Activated CD4-positive, alpha-beta T cell treated with anti-CD3 and anti-CD28 coated beads for 36 hours (primary cell): ENCODE results near the gene CDAN1. TPM values are rescaled to one million over a fixed set of nuclear protein-coding genes. Genes with fewer than 3 reads are reported as not detected.

Experiments
- ATAC-seq: fragments of 200-7000 bp; cut with Tn5 transposase; one replicate; pipeline ENCODE4 v1.10.0; 2021; ENCODE audit warnings: mild to moderate bottlenecking, moderate library complexity
- CTCF ChIA-PET: fragments of 350-600 bp; sonication (Branson Sonifier 250); formaldehyde crosslinking; loops from one replicate; lab custom pipeline; 2021; ENCODE audit warnings: antibody characterized with exemption; lab: Charles Lee
- POLR2A ChIA-PET: fragments of 350-600 bp; sonication (Branson Sonifier 250); formaldehyde crosslinking; loops from one replicate; lab custom pipeline; 2021; ENCODE audit warnings: antibody characterized with exemption, inconsistent platforms; lab: Charles Lee
- DNase-seq: peaks from one replicate; pipeline ENCODE4 v3.0.0-alpha.2; 2020
- H3K27ac Mint-ChIP-seq: one replicate; pipeline ENCODE4 v1.8.0; 2021; ENCODE audit warnings: mixed read lengths
- H3K27me3 Mint-ChIP-seq: one replicate; pipeline ENCODE4 v1.8.0; 2021; ENCODE audit warnings: mixed read lengths
- H3K36me3 Mint-ChIP-seq: one replicate; pipeline ENCODE4 v1.8.0; 2021; ENCODE audit warnings: low read depth, mixed read lengths
- H3K4me1 Mint-ChIP-seq: one replicate; pipeline ENCODE4 v1.8.0; 2021; ENCODE audit warnings: mixed read lengths
- H3K4me3 Mint-ChIP-seq: one replicate; pipeline ENCODE4 v1.8.0; 2021; ENCODE audit warnings: mild to moderate bottlenecking, moderate library complexity, mixed read lengths
- H3K9me3 Mint-ChIP-seq: one replicate; pipeline ENCODE4 v1.8.0; 2021; ENCODE audit warnings: low read depth, mixed read lengths
- intact Hi-C, 2 experiments: fragments of 100-400 bp; cut with DNase I in 1 of 2; cut with micrococcal nuclease in 1 of 2; formaldehyde crosslinking; loops; one replicate each; pipeline versions ENCODE4 v1.14.2 to v1.15.1; 2022 to 2024; cut with DNase I, micrococcal nuclease
- total RNA-seq, 2 experiments: library from RNA; stranded (reverse); gene quantifications; one replicate each; pipeline ENCODE4 v1.2.3, GENCODE V29; 2021

The CDAN1 gene
- total RNA-seq, 2 experiments from 2014 or later = 12.9 to 16.6 TPM

- Mint-ChIP-seq H3K27ac (no peak overlapping the region), H3K4me3 (no peak overlapping the region), H3K9me3 (no peaks in the 10 kb centered on the region), H3K36me3 (peaks cover 2% of the 10 kb centered on the region), H3K27me3 (no peaks in the 10 kb centered on the region), H3K4me1 (peaks cover 5% of the 10 kb centered on the region)
- DNase-seq = no peak
- ChIA-PET POLR2A (no interaction called here), CTCF (interaction anchor here (0.7 kb wide), 1 partner anchor 232 kb away, joined by 3 read pairs; no protein-coding TSS in a partner anchor)
- intact Hi-C loops = no loop called here
- no peak for ATAC-seq
Measured at GRCh38 chr15:42707873-42708544, 28.9 kb downstream of the CDAN1 start.

GRCh38 chr15:42707068-42707467 is 29.9 kb downstream of the CDAN1 start:
- Mint-ChIP-seq H3K4me1 (peaks cover 5% of the 10 kb centered on the region), H3K27me3 (no peaks in the 10 kb centered on the region)

GRCh38 chr15:42705336-42705735 is 31.6 kb downstream of the CDAN1 start:
- Mint-ChIP-seq H3K36me3 (peaks cover 7% of the 10 kb centered on the region), H3K27me3 (no peaks in the 10 kb centered on the region), H3K4me1 (peaks cover 5% of the 10 kb centered on the region), H3K9me3 (no peaks in the 10 kb centered on the region), H3K27ac (no peak overlapping the region), H3K4me3 (no peak overlapping the region)
- CTCF ChIA-PET = interaction anchor here (0.7 to 6.0 kb wide), 4 partner anchors 12 to 222 kb away, joined by 3 to 46 read pairs (median 3); no protein-coding TSS in a partner anchor
- DNase-seq (no peak), ATAC-seq (no peak)
- intact Hi-C loops = no loop called here
- POLR2A ChIA-PET = no interaction called here

More at GRCh38 chr15:42707068-42707467, 29.9 kb downstream of the CDAN1 start:
- no peak for ATAC-seq
- H3K27ac Mint-ChIP-seq = no peak overlapping the region
- CTCF ChIA-PET = interaction anchor here (6.0 kb wide), 1 partner anchor 220 kb away, joined by 46 read pairs; no protein-coding TSS in a partner anchor
- POLR2A ChIA-PET = no interaction called here
- peaks cover 2% of the 10 kb centered on the region for H3K36me3 Mint-ChIP-seq
- no peak overlapping the region for H3K4me3 Mint-ChIP-seq
- intact Hi-C loops = no loop called here
- no peak for DNase-seq
- no peaks in the 10 kb centered on the region for H3K9me3 Mint-ChIP-seq

- H3K4me3 Mint-ChIP-seq = no peak overlapping the region
- peak; percentile 98 for ATAC-seq
- H3K4me1 Mint-ChIP-seq = peaks cover 5% of the 10 kb centered on the region
- no peaks in the 10 kb centered on the region for H3K27me3 Mint-ChIP-seq
- H3K36me3 Mint-ChIP-seq = peaks cover 7% of the 10 kb centered on the region
- POLR2A ChIA-PET = no interaction called here
- CTCF ChIA-PET = interaction anchor here (0.6 to 6.0 kb wide), 2 partner anchors 36 to 222 kb away, joined by 3 to 46 read pairs; no protein-coding TSS in a partner anchor
- intact Hi-C loops = loop anchor here (1.0 kb wide), 3 partner anchors 222 to 581 kb away; no protein-coding TSS in a partner anchor
- no peak overlapping the region for H3K27ac Mint-ChIP-seq
- peak; percentile 78 for DNase-seq
- H3K9me3 Mint-ChIP-seq = no peaks in the 10 kb centered on the region
Measured at GRCh38 chr15:42704492-42704926, 32.4 kb downstream of the CDAN1 start.

- ATAC-seq (no peak), DNase-seq (no peak)
- H3K36me3 Mint-ChIP-seq = peaks cover 6% of the 10 kb centered on the region
- POLR2A ChIA-PET = no interaction called here
- no peaks in the 10 kb centered on the region for H3K9me3 Mint-ChIP-seq
- no peak overlapping the region for H3K4me3 Mint-ChIP-seq
- intact Hi-C loops = loop anchor here in 1 of 2 experiments (1.0 kb wide), 1 partner anchor 13 kb away; no protein-coding TSS in a partner anchor
- CTCF ChIA-PET = interaction anchor here (0.9 kb wide), 1 partner anchor 10 kb away, joined by 3 read pairs; no protein-coding TSS in a partner anchor
- H3K27me3 Mint-ChIP-seq = no peaks in the 10 kb centered on the region
- H3K4me1 Mint-ChIP-seq = no peaks in the 10 kb centered on the region
- no peak overlapping the region for H3K27ac Mint-ChIP-seq
Measured at GRCh38 chr15:42696626-42697025, 40.3 kb downstream of the CDAN1 start.

GRCh38 chr15:42695527-42696071 is 41.3 kb downstream of the CDAN1 start:
- no peaks in the 10 kb centered on the region for H3K9me3 Mint-ChIP-seq
- intact Hi-C loops = no loop called here
- ATAC-seq (no peak), DNase-seq (no peak)
- H3K4me1 Mint-ChIP-seq = peaks cover 3% of the 10 kb centered on the region
- ChIA-PET CTCF (interaction anchor here (0.7 kb wide), 1 partner anchor 709 kb away, joined by 3 read pairs; no protein-coding TSS in a partner anchor), POLR2A (no interaction called here)
- no peak overlapping the region for H3K4me3 Mint-ChIP-seq
- no peaks in the 10 kb centered on the region for H3K27me3 Mint-ChIP-seq
- no peak overlapping the region for H3K27ac Mint-ChIP-seq
- peaks cover under 1% of the 10 kb centered on the region for H3K36me3 Mint-ChIP-seq

GRCh38 chr15:42694398-42694797 is 42.5 kb downstream of the CDAN1 start:
- Mint-ChIP-seq H3K27ac (no peak overlapping the region), H3K27me3 (no peaks in the 10 kb centered on the region), H3K4me3 (no peak overlapping the region), H3K36me3 (no peaks in the 10 kb centered on the region), H3K9me3 (no peaks in the 10 kb centered on the region), H3K4me1 (peaks cover 3% of the 10 kb centered on the region)
- intact Hi-C loops = no loop called here
- ATAC-seq (no peak), DNase-seq (no peak)
- CTCF ChIA-PET = interaction anchor here (0.6 to 0.7 kb wide), 2 partner anchors 11 to 57 kb away, joined by 3 read pairs; no protein-coding TSS in a partner anchor
- POLR2A ChIA-PET = no interaction called here

- DNase-seq = no peak
- Mint-ChIP-seq H3K36me3 (no peaks in the 10 kb centered on the region), H3K4me1 (peaks cover 3% of the 10 kb centered on the region), H3K27me3 (no peaks in the 10 kb centered on the region), H3K4me3 (no peak overlapping the region), H3K27ac (no peak overlapping the region), H3K9me3 (no peaks in the 10 kb centered on the region)
- ChIA-PET POLR2A (interaction anchor here (0.6 kb wide), 1 partner anchor 267 kb away, joined by 8 read pairs; no protein-coding TSS in a partner anchor), CTCF (interaction anchor here (0.6 kb wide), 1 partner anchor 10 kb away, joined by 3 read pairs; no protein-coding TSS in a partner anchor)
- intact Hi-C loops = no loop called here
- ATAC-seq = no peak
Measured at GRCh38 chr15:42693942-42694341, 43.0 kb downstream of the CDAN1 start.

GRCh38 chr15:42693496-42693895 is 43.4 kb downstream of the CDAN1 start:
- ChIA-PET POLR2A (interaction anchor here (0.6 kb wide), 1 partner anchor 268 kb away, joined by 8 read pairs; no protein-coding TSS in a partner anchor), CTCF (interaction anchor here (0.5 kb wide), 1 partner anchor 12 kb away, joined by 3 read pairs; no protein-coding TSS in a partner anchor)
- H3K9me3 Mint-ChIP-seq = no peaks in the 10 kb centered on the region
- no peak overlapping the region for H3K4me3 Mint-ChIP-seq
- H3K4me1 Mint-ChIP-seq = peaks cover 3% of the 10 kb centered on the region
- ATAC-seq (no peak), DNase-seq (no peak)
- H3K27ac Mint-ChIP-seq = no peak overlapping the region
- intact Hi-C loops = no loop called here
- H3K27me3 Mint-ChIP-seq = no peaks in the 10 kb centered on the region
- H3K36me3 Mint-ChIP-seq = no peaks in the 10 kb centered on the region

GRCh38 chr15:42692997-42693396 is 43.9 kb downstream of the CDAN1 start:
- H3K9me3 Mint-ChIP-seq = no peaks in the 10 kb centered on the region
- ChIA-PET POLR2A (no interaction called here), CTCF (interaction anchor here (0.5 kb wide), 2 partner anchors 13 to 233 kb away, joined by 3 read pairs; no protein-coding TSS in a partner anchor)

GRCh38 chr15:42692536-42692935 is 44.4 kb downstream of the CDAN1 start:
- H3K4me3 Mint-ChIP-seq = no peak overlapping the region
- H3K9me3 Mint-ChIP-seq = no peaks in the 10 kb centered on the region
- ChIA-PET POLR2A (no interaction called here), CTCF (interaction anchor here (0.5 kb wide), 1 partner anchor 234 kb away, joined by 3 read pairs; no protein-coding TSS in a partner anchor)
- H3K27ac Mint-ChIP-seq = no peak overlapping the region
- peaks cover 3% of the 10 kb centered on the region for H3K4me1 Mint-ChIP-seq
- H3K36me3 Mint-ChIP-seq = no peaks in the 10 kb centered on the region
- ATAC-seq = no peak
- no peaks in the 10 kb centered on the region for H3K27me3 Mint-ChIP-seq
- intact Hi-C loops = no loop called here
- no peak for DNase-seq

More at GRCh38 chr15:42692997-42693396, 43.9 kb downstream of the CDAN1 start:
- no peaks in the 10 kb centered on the region for H3K36me3 Mint-ChIP-seq
- no peaks in the 10 kb centered on the region for H3K27me3 Mint-ChIP-seq
- H3K27ac Mint-ChIP-seq = no peak overlapping the region
- intact Hi-C loops = no loop called here
- no peak overlapping the region for H3K4me3 Mint-ChIP-seq
- DNase-seq (no peak), ATAC-seq (no peak)
- peaks cover 3% of the 10 kb centered on the region for H3K4me1 Mint-ChIP-seq
